ENCODE data around the gene SAFB2.
"Not testable (repeated sequence)": the region's sequence is repeated elsewhere in the genome, so short reads cannot be mapped to it uniquely, and the experiment has no call there.

Gene SAFB2

DNA sequence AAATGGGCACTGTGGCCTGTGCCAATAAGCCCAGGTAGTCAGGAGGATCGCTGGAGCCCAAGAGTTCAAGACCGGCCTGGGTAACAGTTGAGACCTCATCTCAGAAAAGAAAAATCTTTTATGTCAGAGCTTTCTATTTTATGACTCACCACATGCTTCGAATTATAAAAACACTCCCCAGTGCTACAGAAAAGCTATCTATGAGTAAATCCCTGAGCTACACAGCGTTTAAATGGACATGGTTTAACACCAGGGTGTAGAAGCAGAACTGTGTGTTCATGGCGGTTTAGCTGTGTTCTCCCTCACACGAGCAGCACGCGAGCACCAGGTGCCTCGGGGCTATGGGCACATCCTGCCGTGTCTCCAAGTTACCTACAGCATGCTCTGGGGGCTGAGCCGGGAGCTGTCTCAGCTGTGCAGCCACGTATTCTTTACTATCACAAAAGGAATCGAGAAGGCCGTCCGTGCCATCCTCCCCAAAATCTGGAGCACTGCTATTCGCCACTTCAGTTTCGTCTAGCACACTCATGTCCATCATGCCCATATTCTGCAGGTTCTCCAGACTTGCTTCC is 6.7 kb downstream of the SAFB2 start:
- Histone ChIP-seq H3K4me1 (ENCODE audit: control insufficient read depth, insufficient read depth, low read length) (peaks cover 6% of the 10 kb centered on the region), H3K4me3 (ENCODE audit: low read length) (no peak overlapping the region), H3K27me3 (ENCODE audit: control insufficient read depth, insufficient read depth, low read length) (no peaks in the 10 kb centered on the region), H3K27ac (ENCODE audit: low read depth, low read length) (no peak overlapping the region), H3K9ac (ENCODE audit: low read length) (no peak overlapping the region), H3K36me3 (ENCODE audit: control insufficient read depth, insufficient read depth, low read length) (peaks cover 42% of the 10 kb centered on the region)

- no peak overlapping the region for H3K9ac ChIP-seq (ENCODE audit: low read length)
- H3K27me3 ChIP-seq (ENCODE audit: control insufficient read depth, insufficient read depth, low read length) = no peaks in the 10 kb centered on the region
- H3K36me3 ChIP-seq (ENCODE audit: control insufficient read depth, insufficient read depth, low read length) = peaks cover 51% of the 10 kb centered on the region
- no peak overlapping the region for H3K4me3 ChIP-seq (ENCODE audit: low read length)
- no peaks in the 10 kb centered on the region for H3K4me1 ChIP-seq (ENCODE audit: control insufficient read depth, insufficient read depth, low read length)
- H3K27ac ChIP-seq (ENCODE audit: low read depth, low read length) = no peak overlapping the region
Measured at GRCh38 chr19:5612891-5613865, 9.4 kb downstream of the SAFB2 start.

- H3K27me3 ChIP-seq (ENCODE audit: control insufficient read depth, insufficient read depth, low read length) = no peaks in the 10 kb centered on the region
- no peak overlapping the region for H3K4me3 ChIP-seq (ENCODE audit: low read length)
- H3K9ac ChIP-seq (ENCODE audit: low read length) = no peak overlapping the region
- no peak overlapping the region for H3K27ac ChIP-seq (ENCODE audit: low read depth, low read length)
- peaks cover 49% of the 10 kb centered on the region for H3K36me3 ChIP-seq (ENCODE audit: control insufficient read depth, insufficient read depth, low read length)
- H3K4me1 ChIP-seq (ENCODE audit: control insufficient read depth, insufficient read depth, low read length) = no peaks in the 10 kb centered on the region
Measured at GRCh38 chr19:5609881-5610448, 12.6 kb downstream of the SAFB2 start.

DNA sequence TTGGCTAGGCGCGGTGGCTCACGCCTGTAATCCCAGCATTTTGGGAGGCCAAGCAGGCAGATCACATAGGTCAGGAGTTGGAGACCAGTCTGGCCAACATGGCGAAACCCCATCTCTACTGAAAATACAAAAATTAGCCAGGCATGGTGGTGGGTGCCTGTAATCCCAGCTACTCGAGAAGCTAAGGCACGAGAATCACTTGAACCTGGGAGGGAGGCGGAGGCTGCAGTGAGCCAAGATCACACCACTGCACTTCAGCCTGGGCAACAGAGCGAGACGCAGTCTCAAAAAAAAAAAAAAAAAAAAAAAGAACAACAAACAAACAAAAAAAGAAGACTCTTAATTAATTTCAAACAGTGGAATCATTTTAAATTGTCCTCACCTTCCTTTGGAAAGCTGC is 13.8 kb downstream of the SAFB2 start:
- H3K36me3 ChIP-seq (ENCODE audit: control insufficient read depth, insufficient read depth, low read length) = peaks cover 44% of the 10 kb centered on the region
- not testable (repeated sequence) for H3K9ac ChIP-seq (ENCODE audit: low read length); H3K4me1 ChIP-seq (ENCODE audit: control insufficient read depth, insufficient read depth, low read length); H3K4me3 ChIP-seq (ENCODE audit: low read length); H3K27ac ChIP-seq (ENCODE audit: low read depth, low read length); H3K27me3 ChIP-seq (ENCODE audit: control insufficient read depth, insufficient read depth, low read length)

DNA sequence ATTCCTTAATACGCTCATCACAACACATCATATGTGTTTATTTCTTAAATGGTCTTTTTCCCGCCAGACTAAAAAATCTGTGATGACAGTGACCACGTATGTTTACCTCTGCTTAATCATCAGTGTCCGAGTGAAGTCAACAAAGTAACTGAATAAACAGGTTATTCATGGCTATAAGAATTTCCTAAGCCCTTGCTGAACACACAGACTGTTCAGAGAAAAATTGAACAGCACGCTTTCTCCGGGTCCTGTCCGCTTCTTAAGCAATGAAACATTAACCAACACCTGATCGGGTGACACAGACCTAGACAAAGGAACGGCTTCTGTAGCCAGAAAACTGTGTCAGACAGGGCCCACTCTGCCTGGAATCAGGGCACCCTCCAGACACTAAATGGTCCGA is 14.3 kb downstream of the SAFB2 start:
- peaks cover 43% of the 10 kb centered on the region for H3K36me3 ChIP-seq (ENCODE audit: control insufficient read depth, insufficient read depth, low read length)
- no peak overlapping the region for H3K4me3 ChIP-seq (ENCODE audit: low read length)
- H3K27me3 ChIP-seq (ENCODE audit: control insufficient read depth, insufficient read depth, low read length) = no peaks in the 10 kb centered on the region
- no peaks in the 10 kb centered on the region for H3K4me1 ChIP-seq (ENCODE audit: control insufficient read depth, insufficient read depth, low read length)
- no peak overlapping the region for H3K9ac ChIP-seq (ENCODE audit: low read length)
- H3K27ac ChIP-seq (ENCODE audit: low read depth, low read length) = no peak overlapping the region

DNA sequence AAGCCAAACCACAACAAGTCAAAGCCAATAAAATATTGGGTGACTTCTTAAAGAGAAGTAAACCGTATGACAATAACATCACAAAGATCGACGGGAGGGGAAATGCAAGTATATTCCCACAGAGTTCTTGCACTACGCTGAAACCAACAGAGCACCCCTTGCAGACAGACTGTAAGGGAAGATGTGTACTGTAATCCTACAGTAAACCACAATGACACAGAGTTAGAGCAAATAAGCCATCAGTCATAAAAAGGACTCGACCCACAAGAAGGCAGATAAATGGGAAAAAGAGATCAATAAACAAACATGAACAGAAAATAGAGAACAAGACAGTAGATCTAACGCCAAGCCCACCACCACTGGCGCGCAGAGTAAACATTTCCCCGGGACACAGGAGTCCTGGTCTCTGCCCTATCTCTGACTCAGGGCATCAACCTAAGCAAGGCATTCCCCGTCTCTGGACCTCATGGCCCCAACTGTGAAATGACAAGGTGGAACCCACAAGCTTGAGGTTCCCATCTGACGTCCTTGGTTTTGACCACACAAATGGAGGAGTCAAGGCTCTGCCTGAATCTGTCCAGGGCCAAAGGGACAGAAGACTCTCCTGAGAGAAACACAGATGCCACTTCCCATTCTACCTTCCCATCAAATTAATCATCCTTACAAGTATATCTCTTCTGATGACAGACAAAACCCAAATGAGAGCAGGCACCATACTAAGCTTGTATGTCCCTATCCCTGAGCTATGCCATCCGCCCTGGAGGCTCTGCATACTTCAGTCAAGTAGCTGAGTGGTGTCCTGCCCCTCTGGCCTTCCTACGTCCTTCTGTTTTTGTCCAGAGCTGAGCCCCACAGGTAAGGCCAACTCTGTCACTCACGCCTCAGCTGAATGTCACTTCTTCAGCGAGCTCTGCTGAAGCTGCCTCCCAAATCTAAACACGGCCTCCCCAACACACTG is 15.0 kb downstream of the SAFB2 start:
- Histone ChIP-seq H3K9ac (ENCODE audit: low read length) (no peak overlapping the region), H3K4me1 (ENCODE audit: control insufficient read depth, insufficient read depth, low read length) (no peaks in the 10 kb centered on the region), H3K27ac (ENCODE audit: low read depth, low read length) (no peak overlapping the region), H3K27me3 (ENCODE audit: control insufficient read depth, insufficient read depth, low read length) (no peaks in the 10 kb centered on the region), H3K4me3 (ENCODE audit: low read length) (no peak overlapping the region), H3K36me3 (ENCODE audit: control insufficient read depth, insufficient read depth, low read length) (peaks cover 36% of the 10 kb centered on the region)

- no peak overlapping the region for H3K9ac ChIP-seq (ENCODE audit: low read length)
- H3K4me3 ChIP-seq (ENCODE audit: low read length) = no peak overlapping the region
- H3K4me1 ChIP-seq (ENCODE audit: control insufficient read depth, insufficient read depth, low read length) = no peaks in the 10 kb centered on the region
- no peak overlapping the region for H3K27ac ChIP-seq (ENCODE audit: low read depth, low read length)
- H3K36me3 ChIP-seq (ENCODE audit: control insufficient read depth, insufficient read depth, low read length) = peaks cover 29% of the 10 kb centered on the region
- H3K27me3 ChIP-seq (ENCODE audit: control insufficient read depth, insufficient read depth, low read length) = no peaks in the 10 kb centered on the region
Measured at GRCh38 chr19:5605362-5605761, 17.2 kb downstream of the SAFB2 start.

DNA sequence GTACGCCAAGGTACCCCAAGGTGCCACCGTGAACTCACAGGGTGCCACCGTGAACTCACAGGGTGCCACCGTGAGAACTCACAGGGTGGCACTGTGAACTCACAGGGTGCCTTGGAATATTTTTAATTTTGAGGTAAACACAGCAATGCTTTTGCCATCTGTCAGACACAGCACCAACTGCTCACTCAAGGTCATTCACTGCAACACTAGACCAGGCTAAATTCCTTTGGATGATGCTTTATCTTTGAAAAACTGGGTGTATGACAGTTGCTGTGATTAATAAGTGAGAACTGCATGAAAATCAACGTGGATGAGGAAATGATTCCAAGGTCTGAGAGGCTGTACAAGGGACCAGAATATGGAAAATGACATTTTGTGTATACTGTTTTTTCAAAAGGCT is 18.9 kb downstream of the SAFB2 start:
- no peak overlapping the region for H3K4me3 ChIP-seq (ENCODE audit: low read length)
- H3K27ac ChIP-seq (ENCODE audit: low read depth, low read length) = no peak overlapping the region
- H3K27me3 ChIP-seq (ENCODE audit: control insufficient read depth, insufficient read depth, low read length) = no peaks in the 10 kb centered on the region
- H3K4me1 ChIP-seq (ENCODE audit: control insufficient read depth, insufficient read depth, low read length) = no peaks in the 10 kb centered on the region
- H3K36me3 ChIP-seq (ENCODE audit: control insufficient read depth, insufficient read depth, low read length) = peaks cover 42% of the 10 kb centered on the region
- no peak overlapping the region for H3K9ac ChIP-seq (ENCODE audit: low read length)

DNA sequence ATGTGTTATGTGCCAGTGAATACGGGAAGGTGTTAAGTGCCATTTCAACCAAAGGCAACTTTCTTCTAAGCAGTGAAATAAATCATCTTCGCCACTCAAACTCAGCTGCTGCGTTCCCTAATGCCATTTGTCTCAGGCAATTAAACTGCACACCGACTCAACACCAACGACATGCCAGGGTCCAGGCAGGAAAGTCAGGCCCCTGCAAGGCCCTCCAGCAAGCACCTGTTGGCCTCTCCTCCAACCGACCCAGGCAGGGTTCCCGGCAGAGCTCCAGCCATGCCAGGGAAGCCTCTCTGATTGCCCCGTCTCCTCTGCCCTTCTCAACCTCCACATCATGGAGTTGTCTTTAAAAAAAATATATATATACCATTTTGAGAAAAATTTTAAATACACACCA is 21.8 kb downstream of the SAFB2 start:
- Histone ChIP-seq H3K4me3 (ENCODE audit: low read length) (no peak overlapping the region), H3K4me1 (ENCODE audit: control insufficient read depth, insufficient read depth, low read length) (no peaks in the 10 kb centered on the region), H3K36me3 (ENCODE audit: control insufficient read depth, insufficient read depth, low read length) (peaks cover 49% of the 10 kb centered on the region), H3K9ac (ENCODE audit: low read length) (no peak overlapping the region), H3K27ac (ENCODE audit: low read depth, low read length) (no peak overlapping the region), H3K27me3 (ENCODE audit: control insufficient read depth, insufficient read depth, low read length) (no peaks in the 10 kb centered on the region)

- Histone ChIP-seq H3K4me1 (ENCODE audit: control insufficient read depth, insufficient read depth, low read length) (no peaks in the 10 kb centered on the region), H3K4me3 (ENCODE audit: low read length) (no peak overlapping the region), H3K27me3 (ENCODE audit: control insufficient read depth, insufficient read depth, low read length) (no peaks in the 10 kb centered on the region), H3K36me3 (ENCODE audit: control insufficient read depth, insufficient read depth, low read length) (peaks cover 83% of the 10 kb centered on the region), H3K9ac (ENCODE audit: low read length) (no peak overlapping the region), H3K27ac (ENCODE audit: low read depth, low read length) (no peak overlapping the region)
Measured at GRCh38 chr19:5595745-5596144, 26.8 kb downstream of the SAFB2 start.

DNA sequence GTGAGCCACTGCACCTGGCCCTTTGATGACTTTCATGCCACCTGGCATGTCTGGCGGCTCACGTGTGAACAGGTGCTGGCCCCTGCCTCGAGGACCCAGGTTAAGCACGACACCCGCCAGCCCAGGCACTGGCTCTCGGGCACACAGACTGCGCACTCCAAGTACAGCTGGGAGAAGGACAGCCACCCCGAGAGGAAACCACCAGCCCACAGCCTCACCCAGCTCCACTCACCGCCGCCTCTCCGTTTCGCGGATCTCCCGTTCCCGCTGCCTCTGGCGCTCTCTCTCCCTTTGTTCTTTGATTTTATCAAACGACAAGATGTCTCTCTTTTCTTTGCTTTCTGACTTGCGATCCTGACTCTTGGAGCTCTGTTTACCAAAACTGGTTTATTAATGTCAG is 27.4 kb downstream of the SAFB2 start:
- Histone ChIP-seq H3K9ac (ENCODE audit: low read length) (no peak overlapping the region), H3K36me3 (ENCODE audit: control insufficient read depth, insufficient read depth, low read length) (peaks cover 86% of the 10 kb centered on the region), H3K27ac (ENCODE audit: low read depth, low read length) (no peak overlapping the region), H3K4me3 (ENCODE audit: low read length) (no peak overlapping the region), H3K4me1 (ENCODE audit: control insufficient read depth, insufficient read depth, low read length) (no peaks in the 10 kb centered on the region), H3K27me3 (ENCODE audit: control insufficient read depth, insufficient read depth, low read length) (no peaks in the 10 kb centered on the region)

- peaks cover 82% of the 10 kb centered on the region for H3K36me3 ChIP-seq (ENCODE audit: control insufficient read depth, insufficient read depth, low read length)
- no peak overlapping the region for H3K9ac ChIP-seq (ENCODE audit: low read length)
- H3K27me3 ChIP-seq (ENCODE audit: control insufficient read depth, insufficient read depth, low read length) = no peaks in the 10 kb centered on the region
- H3K4me3 ChIP-seq (ENCODE audit: low read length) = no peak overlapping the region
- H3K4me1 ChIP-seq (ENCODE audit: control insufficient read depth, insufficient read depth, low read length) = no peaks in the 10 kb centered on the region
- H3K27ac ChIP-seq (ENCODE audit: low read depth, low read length) = no peak overlapping the region
Measured at GRCh38 chr19:5594521-5594950, 28.0 kb downstream of the SAFB2 start.
